Adrenal gland (tissue), 12 donors: ENCODE measurements around the gene UGT8. TPM values are rescaled to one million over a fixed set of nuclear protein-coding genes. Genes with fewer than 3 reads are reported as not detected.
"Not testable (repeated sequence)": the region's sequence is repeated elsewhere in the genome, so short reads cannot be mapped to it uniquely, and the experiment has no call there.

Experiments used
- DNase-seq, 7 donors: peaks; one replicate each; pipeline ENCODE4 v3.0.0-alpha.2; 2019 to 2020
- H3K27ac ChIP-seq, 5 donors: fragments of 200-600 bp; sonication (generic) in 4 of 5; 1 replicate in 3 of 5; 2 replicates in 2 of 5; pipeline versions ENCODE4 v1.5.1 to v1.8.0; 2016 to 2020; ENCODE audit warnings: mild to moderate bottlenecking in 1 of 5
- H3K27me3 ChIP-seq: fragments of 200-600 bp; 2 replicates; pipeline ENCODE4 v1.8.0; 2021
- H3K36me3 ChIP-seq, 2 donors: fragments of 200-600 bp; replicated peaks in 1 of 2; 1 replicate in 1 of 2; 2 replicates in 1 of 2; pipeline versions ENCODE4 v1.5.1 to v1.8.0; 2018 to 2022
- H3K4me1 ChIP-seq, 2 donors: fragments of 200-600 bp; replicated peaks in 1 of 2; 1 replicate in 1 of 2; 2 replicates in 1 of 2; pipeline versions ENCODE4 v1.5.1 to v1.8.0; 2018 to 2021
- H3K4me3 ChIP-seq, 4 donors: fragments of 200-600 bp; sonication (generic) in 3 of 4; one replicate each; pipeline ENCODE4 v1.5.1; 2016 to 2018
- H3K9me3 ChIP-seq, 3 donors: fragments of 200-600 bp; sonication (generic) in 1 of 3; replicated peaks in 1 of 3; 1 replicate in 2 of 3; 2 replicates in 1 of 3; pipeline versions ENCODE4 v1.5.1 to v1.8.0; 2016 to 2021
- CTCF ChIP-seq, 6 experiments: fragments of 450-650 bp in 4 of 6; fragments of 200-600 bp in 2 of 6; sonication (generic) in 1 of 6; IDR thresholded peaks; 1 replicate in 5 of 6; 2 replicates in 1 of 6; pipeline versions ENCODE4 v1.5.1 to v1.8.0; 2016 to 2021; ENCODE audit warnings: antibody characterized with exemption in 6 of 6, mild to moderate bottlenecking in 2 of 6, moderate library complexity in 1 of 6
- POLR2A ChIP-seq, 2 donors: fragments of 450-650 bp; IDR thresholded peaks; one replicate each; pipeline ENCODE4 v1.6.1; 2017; ENCODE audit warnings: antibody characterized with exemption in 2 of 2, mild to moderate bottlenecking in 2 of 2, moderate library complexity in 1 of 2
- WGBS, 4 donors: extraction: QIAGEN DNeasy Blood & Tissue Kit in 2 of 4; methylation state at CpG; one replicate each; pipeline versions ENCODE4 v1.1.5 to v1.1.7; 2013 to 2017; 5-methylcytosine and 5-hydroxymethylcytosine counted together
- intact Hi-C, 2 donors: fragments of 100-400 bp; cut with DNase I; formaldehyde crosslinking; loops; one replicate each; pipeline versions ENCODE4 v1.14.1 to v1.15.0; 2022 to 2023
- polyA plus RNA-seq, 3 donors: library from polyadenylated mRNA; stranded (reverse); fragments of 200-250 nt in 2 of 3; fragments of 350-450 nt in 1 of 3; fragmentation: Illumina TruSeq in 1 of 3; extraction: RNeasy Lipid Tissue Mini Kit (QIAGEN cat#74804) in 1 of 3; gene quantifications; one replicate each; pipeline ENCODE4 v1.2.3, GENCODE V29; 2013 to 2014
- total RNA-seq, 9 donors: library from RNA; depleted of rRNA in 4 of 9; stranded (reverse); fragments of >200 nt in 4 of 9; fragments of 120-200 nt in 1 of 9; fragmentation: NEBNext Ultra II Directional in 1 of 9; extraction: Animal tissue kit (Norgen Biotek cat#: 25700) in 1 of 9; gene quantifications; one replicate each; pipeline versions ENCODE4 v1.1.0 to v1.2.4, GENCODE V29; 2013 to 2023
- donor health status: healthy with polysubstance abuse.
- donor health status: Bipolar disorder and iron deficiency.
- donor health status: DM: yes; HTN: yes; CAD: no.
- donor health status: DM: no; HTN: no; CAD: no.
- donor health status: DM: no; HTN: no; CAD: no.
- donor health status: DM: yes; HTN: yes; CAD: no.

Gene UGT8
- total and polyA plus RNA-seq, 12 donors, result 0.08 to 0.78 (median 0.28) TPM; not detected in 5

DNA sequence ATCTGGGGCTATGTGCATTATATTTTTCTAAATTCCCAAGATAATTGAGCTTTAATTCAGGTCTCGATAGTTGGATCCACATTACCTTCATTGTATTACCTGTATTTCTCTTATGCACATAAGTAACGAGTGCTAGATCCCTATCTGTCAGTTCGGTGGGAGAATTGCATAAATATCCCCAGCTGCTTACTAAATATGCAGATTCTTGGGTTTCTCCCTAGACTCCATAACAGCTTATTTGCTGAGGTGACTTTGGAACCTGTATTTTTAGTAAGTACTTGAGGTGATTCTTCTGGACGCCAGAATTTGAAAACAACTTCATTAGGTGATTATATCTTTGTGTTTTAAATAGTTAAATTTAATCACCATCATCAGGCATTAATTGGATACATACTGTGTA, 15.0 kb downstream of the UGT8 start:
- H3K9me3 ChIP-seq, result no peaks in the 10 kb centered on the region
- no peak for DNase-seq
- no peaks in the 10 kb centered on the region for H3K4me1 ChIP-seq
- intact Hi-C loops, result no loop called here
- no peak overlapping the region for H3K4me3 ChIP-seq
- TF ChIP-seq CTCF (IDR thresholded peaks at IDR 0.05) (no peak), POLR2A (IDR thresholded peaks at IDR 0.05) (no peak)
- WGBS, 4 donors, result 59 to 71% (median 67%) methylated on average over 4 of the region's 4 CpGs
- H3K36me3 ChIP-seq, result no peaks in the 10 kb centered on the region
- no peak overlapping the region for H3K27ac ChIP-seq
- H3K27me3 ChIP-seq, result no peaks in the 10 kb centered on the region

- no peak for TF ChIP-seq CTCF (IDR thresholded peaks at IDR 0.05)
- no peak for TF ChIP-seq POLR2A (IDR thresholded peaks at IDR 0.05)
- intact Hi-C loops, result no loop called here
- H3K4me1 ChIP-seq, result no peaks in the 10 kb centered on the region
- no peaks in the 10 kb centered on the region for H3K9me3 ChIP-seq
- H3K27me3 ChIP-seq, result no peaks in the 10 kb centered on the region
- no peak overlapping the region for H3K4me3 ChIP-seq
- no peak for DNase-seq
- no peaks in the 10 kb centered on the region for H3K36me3 ChIP-seq
- 49 to 68% (median 60%) methylated on average over 3 of the region's 3 CpGs for WGBS, 4 donors
- H3K27ac ChIP-seq, result no peak overlapping the region
Measured at GRCh38 chr4:114615435-114615834, 16.8 kb downstream of the UGT8 start.

DNA sequence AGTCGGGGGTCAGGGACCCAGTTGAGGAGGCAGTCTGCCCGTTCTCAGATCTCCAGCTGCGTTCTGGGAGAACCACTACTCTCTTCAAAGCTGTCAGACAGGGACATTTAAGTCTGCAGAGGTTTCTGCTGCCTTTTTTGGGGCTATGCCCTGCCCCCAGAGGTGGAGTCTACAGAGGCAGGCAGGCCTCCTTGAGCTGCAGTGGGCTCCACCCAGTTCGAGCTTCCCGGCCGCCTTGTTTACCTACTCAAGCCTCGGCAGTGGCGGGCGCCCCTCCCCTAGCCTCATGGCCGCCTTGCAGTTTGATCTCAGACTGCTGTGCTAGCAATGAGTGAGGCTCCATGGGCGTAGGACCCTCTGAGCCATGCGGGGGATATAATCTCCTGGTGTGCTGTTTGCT, 17.4 kb downstream of the UGT8 start:
- H3K4me3 ChIP-seq, DNase-seq, H3K27ac ChIP-seq, H3K27me3 ChIP-seq, H3K36me3 ChIP-seq, intact Hi-C loops, H3K9me3 ChIP-seq, H3K4me1 ChIP-seq: not testable (repeated sequence)
- 79 to 94% (median 84%) methylated on average over 3 to 12 of the region's 12 CpGs for WGBS, 4 donors

DNA sequence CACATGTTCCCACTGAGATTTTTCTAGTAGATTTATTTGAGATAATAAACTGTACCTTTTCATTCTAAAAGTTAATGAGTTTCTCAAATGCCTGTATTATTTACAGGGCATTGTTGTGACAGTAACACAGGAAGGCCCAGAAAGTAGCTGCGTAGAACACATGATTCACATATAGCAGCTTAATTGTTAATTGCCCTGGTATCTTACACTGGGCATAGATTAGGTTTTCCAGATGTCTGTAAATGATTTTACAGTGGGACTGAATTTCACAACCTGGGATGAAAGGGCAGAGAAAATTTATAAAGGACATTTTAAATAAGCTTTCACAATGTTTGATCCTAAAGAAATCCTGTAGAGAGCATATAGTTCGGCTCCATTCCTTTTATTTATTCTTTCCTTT, 27.6 kb downstream of the UGT8 start:
- intact Hi-C loops, result no loop called here
- H3K27ac ChIP-seq, result no peak overlapping the region
- DNase-seq, result no peak
- no peaks in the 10 kb centered on the region for H3K4me1 ChIP-seq
- H3K4me3 ChIP-seq, result no peak overlapping the region
- no peaks in the 10 kb centered on the region for H3K36me3 ChIP-seq
- no peaks in the 10 kb centered on the region for H3K9me3 ChIP-seq
- no peaks in the 10 kb centered on the region for H3K27me3 ChIP-seq
- 72 to 87% (median 81%) methylated on average over 2 of the region's 2 CpGs for WGBS, 4 donors
- TF ChIP-seq CTCF (IDR thresholded peaks at IDR 0.05), result no peak
- TF ChIP-seq POLR2A (IDR thresholded peaks at IDR 0.05), result no peak

DNA sequence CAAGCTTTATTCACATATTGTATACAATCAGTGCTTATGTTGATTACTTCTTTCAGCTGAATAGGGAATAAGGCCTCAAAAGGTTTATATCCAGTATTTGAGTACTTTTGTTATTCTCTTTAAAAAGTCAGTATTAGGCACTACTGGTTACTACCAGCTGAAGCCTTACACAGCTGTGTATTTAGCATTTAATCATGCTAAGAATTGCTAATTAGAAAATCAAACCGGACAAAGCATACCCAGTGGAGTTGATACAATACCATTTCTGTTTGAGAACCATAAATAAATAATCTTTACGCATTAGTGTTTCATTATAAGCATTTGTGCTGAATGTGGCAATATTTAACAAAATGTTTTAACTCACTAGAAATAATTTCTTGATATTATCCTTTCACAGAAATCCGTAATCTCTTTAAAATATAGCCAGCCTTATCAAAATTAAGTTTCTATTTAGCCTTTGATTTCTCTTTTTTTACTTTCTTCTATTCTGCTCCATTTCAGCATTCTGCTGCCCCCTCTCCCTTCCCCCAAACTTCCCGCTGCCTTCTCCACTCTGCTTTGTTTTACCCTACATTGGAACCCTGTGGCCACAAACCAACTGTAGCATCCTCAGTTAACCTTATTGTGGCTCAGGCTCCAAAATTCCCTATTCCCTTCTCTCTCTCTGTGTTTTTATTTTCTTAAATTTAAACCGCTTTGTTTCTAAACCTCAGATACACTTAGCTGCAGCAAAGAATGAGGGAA, 37.8 kb downstream of the UGT8 start:
- intact Hi-C loops, result no loop called here
- 78 to 84% (median 82%) methylated on average over 5 of the region's 5 CpGs for WGBS, 4 donors

More for the DNA sequence above, 37.8 kb downstream of the UGT8 start:
- TF ChIP-seq CTCF (IDR thresholded peaks at IDR 0.05) (no peak), POLR2A (IDR thresholded peaks at IDR 0.05) (no peak)
- Histone ChIP-seq H3K27ac (no peak overlapping the region), H3K4me3 (no peak overlapping the region), H3K4me1 (no peaks in the 10 kb centered on the region), H3K9me3 (no peaks in the 10 kb centered on the region), H3K36me3 (no peaks in the 10 kb centered on the region), H3K27me3 (no peaks in the 10 kb centered on the region)
- DNase-seq, result no peak
